OCI-LY7 (cell line): Measurements from ENCODE around the gene LRRC47. TPM values are rescaled to one million over a fixed set of nuclear protein-coding genes. Genes with fewer than 3 reads are reported as not detected.

Source experiments
- BruUV-seq: library from RNA; stranded (reverse); fragments of 400-500 nt; replicated peaks from 2 replicates; lab custom pipeline; 2021; lab: Mats Ljungman, UMichigan
- CTCF ChIA-PET: fragments of 300-600 bp; sonication (Branson Sonifier 250); formaldehyde crosslinking; loops from one replicate; lab custom pipeline; 2022; ENCODE audit warnings: antibody characterized with exemption; ENCODE audit not compliant: unreplicated experiment; lab: Charles Lee
- POLR2A ChIA-PET: fragments of 300-600 bp; sonication (Branson Sonifier 250); formaldehyde crosslinking; loops from one replicate; lab custom pipeline; 2022; ENCODE audit warnings: antibody characterized with exemption; lab: Charles Lee
- DNase-seq: peaks from one replicate; pipeline ENCODE4 v3.0.0-alpha.2; 2015; ENCODE audit warnings: low spot score
- H2AFZ ChIP-seq: fragments of 200-600 bp; sonication (generic), shearing (Covaris generic); 2 replicates; pipeline ENCODE4 v1.6.1; 2014; ENCODE audit warnings: mild to moderate bottlenecking, antibody characterized with exemption, low read length, moderate library complexity
- H3K27ac ChIP-seq: fragments of 200-600 bp; sonication (generic); 2 replicates; pipeline ENCODE4 v1.5.1; 2014; ENCODE audit warnings: mixed run types, low read depth, mild to moderate bottlenecking, moderate library complexity, low read length, inconsistent platforms; ENCODE audit not compliant: poor library complexity, severe bottlenecking
- H3K36me3 ChIP-seq: fragments of 200-600 bp; sonication (generic); 2 replicates; pipeline ENCODE4 v1.6.1; 2014; ENCODE audit warnings: mild to moderate bottlenecking, antibody characterized with exemption, low read length, moderate library complexity, mixed read lengths; ENCODE audit not compliant: insufficient read depth
- H3K4me1 ChIP-seq: fragments of 200-600 bp; sonication (generic); 2 replicates; pipeline ENCODE4 v1.5.1; 2014; ENCODE audit warnings: mild to moderate bottlenecking, low read length; ENCODE audit not compliant: insufficient read depth, poor library complexity, severe bottlenecking
- H3K4me2 ChIP-seq: fragments of 200-600 bp; sonication (generic); 2 replicates; pipeline ENCODE4 v1.6.1; 2014; ENCODE audit warnings: mild to moderate bottlenecking, low read length
- H3K4me3 ChIP-seq: fragments of 200-600 bp; sonication (generic); 2 replicates; pipeline ENCODE4 v1.5.1; 2014; ENCODE audit warnings: mild to moderate bottlenecking, low read depth, low read length; ENCODE audit not compliant: poor library complexity, severe bottlenecking
- H3K79me2 ChIP-seq: fragments of 200-600 bp; sonication (generic); 2 replicates; pipeline ENCODE4 v1.6.1; 2016; ENCODE audit warnings: low read depth, mild to moderate bottlenecking, low read length, moderate library complexity, mixed read lengths; ENCODE audit not compliant: insufficient read depth
- H3K9me2 ChIP-seq: fragments of 200-600 bp; sonication (generic); 2 replicates; pipeline ENCODE4 v1.6.1; 2016; ENCODE audit warnings: mild to moderate bottlenecking, low read length, mixed read lengths; ENCODE audit not compliant: insufficient read depth
- H3K9me3 ChIP-seq: fragments of 200-600 bp; sonication (generic); 2 replicates; pipeline ENCODE4 v1.6.1; 2014; ENCODE audit warnings: mild to moderate bottlenecking, mixed run types, low read length, mixed read lengths
- H4K20me1 ChIP-seq: fragments of 200-600 bp; sonication (generic); 2 replicates; pipeline ENCODE4 v1.6.1; 2014; ENCODE audit warnings: mild to moderate bottlenecking, antibody characterized with exemption, low read length, moderate library complexity, mixed read lengths; ENCODE audit not compliant: insufficient read depth
- CTCF ChIP-seq: fragments of 200-600 bp; sonication (generic); conservative IDR thresholded peaks from 2 replicates; pipeline ENCODE4 v1.5.1; 2014; ENCODE audit warnings: mild to moderate bottlenecking, antibody characterized with exemption, low read length, moderate library complexity, mixed read lengths
- EZH2phosphoT487 ChIP-seq: fragments of 200-600 bp; sonication (generic); IDR thresholded peaks from 2 replicates; pipeline ENCODE4 v1.6.1; 2018; ENCODE audit warnings: low read depth, borderline replicate concordance, mild to moderate bottlenecking, mixed run types, antibody characterized with exemption, low read length, moderate library complexity, mixed read lengths
- intact Hi-C: fragments of 100-400 bp; cut with micrococcal nuclease; formaldehyde crosslinking; loops from one replicate; pipeline ENCODE4 v1.10.0; 2022; ENCODE audit not compliant: unreplicated experiment
- total RNA-seq, 2 experiments: library from RNA; depleted of rRNA in 1 of 2; stranded (reverse); fragments of >200 nt in 1 of 2; shearing (Covaris generic) in 1 of 2; gene quantifications; 2 replicates each; pipeline ENCODE4 v1.2.3, GENCODE V29; 2014 to 2022

The LRRC47 gene
- total RNA-seq, 2 experiments from 2014 or later = 36.4 to 49.1 TPM

DNA sequence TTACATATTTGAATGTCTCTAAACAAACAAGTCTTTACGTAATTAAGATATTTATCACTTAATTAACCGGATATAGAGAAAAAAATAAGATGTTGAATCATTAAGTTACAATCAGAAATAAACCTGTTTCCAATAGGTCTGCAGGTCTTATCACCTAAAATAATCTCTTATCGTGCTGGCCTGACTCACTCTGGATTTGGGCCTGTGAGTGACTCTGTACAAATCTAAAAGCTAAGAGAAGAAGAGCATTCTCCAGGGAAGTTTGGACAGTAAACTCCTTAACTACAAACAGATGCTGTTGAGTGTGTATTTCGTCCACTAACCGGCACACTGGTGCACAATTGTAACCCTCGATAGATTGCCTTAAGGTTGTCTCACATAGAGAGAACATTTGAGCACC, 35.4 kb upstream of the LRRC47 start:
- CTCF ChIA-PET = no interaction called here
- no peak overlapping the region for H3K27ac ChIP-seq
- H3K36me3 ChIP-seq = peaks cover 92% of the 10 kb centered on the region
- intact Hi-C loops = no loop called here
- no peaks in the 10 kb centered on the region for H3K79me2 ChIP-seq
- no peak for TF ChIP-seq EZH2phosphoT487
- no peak for TF ChIP-seq CTCF
- no peak overlapping the region for H2AFZ ChIP-seq
- no peak overlapping the region for H3K4me2 ChIP-seq
- no peaks in the 10 kb centered on the region for H3K4me1 ChIP-seq
- POLR2A ChIA-PET = no interaction called here
- no peaks in the 10 kb centered on the region for H4K20me1 ChIP-seq
- no peak overlapping the region for H3K4me3 ChIP-seq
- no peak for DNase-seq
- H3K9me3 ChIP-seq = no peaks in the 10 kb centered on the region
- no peaks in the 10 kb centered on the region for H3K9me2 ChIP-seq
- BruUV-seq = no TSS peak

DNA sequence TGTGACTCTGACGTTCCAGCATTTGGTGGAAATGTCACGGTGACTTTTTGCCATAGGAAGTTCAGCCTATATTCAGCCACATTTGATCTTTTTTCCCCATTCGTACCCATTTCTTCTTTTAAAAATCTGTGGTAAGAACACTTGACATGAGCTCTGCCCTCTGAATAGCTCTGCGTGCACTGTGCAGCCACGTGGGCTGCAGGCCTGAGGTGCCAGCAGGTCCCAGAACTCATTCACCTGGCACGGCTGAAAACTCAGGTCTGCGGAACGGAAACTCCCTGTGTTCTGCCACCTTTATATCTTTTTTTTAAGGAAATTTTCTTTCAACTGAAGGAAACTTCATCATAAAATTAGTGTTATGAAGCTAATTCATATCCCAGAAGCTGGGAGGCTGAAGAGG, 32.1 kb upstream of the LRRC47 start:
- Histone ChIP-seq H3K4me2 (no peak overlapping the region), H3K36me3 (peaks cover 80% of the 10 kb centered on the region)

More for the DNA sequence above, 32.1 kb upstream of the LRRC47 start:
- Histone ChIP-seq H3K4me3 (no peak overlapping the region), H3K4me1 (no peaks in the 10 kb centered on the region), H3K27ac (no peak overlapping the region), H3K9me3 (no peaks in the 10 kb centered on the region), H3K9me2 (no peaks in the 10 kb centered on the region), H4K20me1 (no peaks in the 10 kb centered on the region), H2AFZ (no peak overlapping the region), H3K79me2 (no peaks in the 10 kb centered on the region)
- CTCF ChIA-PET = no interaction called here
- no TSS peak for BruUV-seq
- DNase-seq = no peak
- TF ChIP-seq CTCF (no peak), EZH2phosphoT487 (no peak)
- POLR2A ChIA-PET = no interaction called here
- intact Hi-C loops = no loop called here
